SK-N-MC (cell line): ENCODE measurements around the gene CLCN2.

Experiments used
- EZH2 ChIP-seq: fragments of 200-600 bp; sonication (generic); IDR thresholded peaks from one replicate; pipeline ENCODE4 v1.6.1; 2017; ENCODE audit warnings: antibody characterized with exemption
- POLR2AphosphoS5 ChIP-seq: IDR thresholded peaks from 2 replicates; pipeline ENCODE4 v1.6.1; 2012; ENCODE audit warnings: mild to moderate bottlenecking, low read depth, low read length, borderline replicate concordance

- TF ChIP-seq POLR2AphosphoS5 (no peak), EZH2 (no peak)
Measured at GRCh38 chr3:184351511-184352148, 9.8 kb downstream of the CLCN2 start.
